ENCODE results near the gene EHMT1. TPM values are rescaled to one million over a fixed set of nuclear protein-coding genes. Genes with fewer than 3 reads are reported as not detected.

Gene EHMT1
- total RNA-seq, 1 experiment from 2014 or later: 112 TPM

Small RNAs within 50 kb of the gene (microRNA-seq; reads per million reads assigned to microRNA genes)
- 0.35 reads per million for gene MIR602 (ENCODE audit: borderline microRNAs expressed)

Other genes starting within 250 kb of the EHMT1 start
- gene EXD3, start 195.8 kb upstream of the EHMT1 start, total RNA-seq (2021): 13.5 and 15.3 TPM in 2 replicates
- gene NOXA1, start 195.6 kb upstream of the EHMT1 start, total RNA-seq (2021): 1.8 and 2.0 TPM in 2 replicates
- gene ENTPD8, start 177.6 kb upstream of the EHMT1 start, total RNA-seq (2021): 0.77 and 0.90 TPM in 2 replicates
- 46.3 and 51.0 TPM in 2 replicates for gene NSMF, start 159.7 kb upstream of the EHMT1 start, total RNA-seq (2021)
- gene PNPLA7, start 68.6 kb upstream of the EHMT1 start, total RNA-seq (2021): 1.6 and 1.8 TPM in 2 replicates
- 52.2 and 53.6 TPM in 2 replicates for gene MRPL41, start 67.1 kb upstream of the EHMT1 start, total RNA-seq (2021)
- gene DPH7, start 40.1 kb upstream of the EHMT1 start, total RNA-seq (2021): 49.2 and 51.3 TPM in 2 replicates
- 79.2 and 82.3 TPM in 2 replicates for gene ZMYND19, start 28.5 kb upstream of the EHMT1 start, total RNA-seq (2021)
- 26.4 and 34.4 TPM in 2 replicates for gene ARRDC1, start 13.3 kb upstream of the EHMT1 start, total RNA-seq (2021)

Data from H9 (cell line).